HepG2 (cell line): ENCODE measurements around the gene SH3GL1. TPM values are rescaled to one million over a fixed set of nuclear protein-coding genes. Genes with fewer than 3 reads are reported as not detected.

ENCODE experiments used
- ATAC-seq: fragments of 200-7000 bp; cut with Tn5 transposase; 3 replicates; pipeline ENCODE4 v1.9.1; 2020; ENCODE audit warnings: mild to moderate bottlenecking, moderate library complexity
- BruUV-seq: library from RNA; stranded (reverse); fragments of 400-500 nt; replicated peaks from 2 replicates; lab custom pipeline; 2021; lab: Mats Ljungman, UMichigan
- CTCF ChIA-PET: fragments of 300-600 bp; formaldehyde crosslinking; extraction: SDS; loops from one replicate; lab custom pipeline; 2021; ENCODE audit warnings: low total read pairs, inconsistent platforms, low intra/inter-chr PET ratio; lab: Yijun Ruan, JAX
- POLR2A ChIA-PET: fragments of 350-600 bp; sonication (Branson Sonifier 250); formaldehyde crosslinking; loops from one replicate; lab custom pipeline; 2020; ENCODE audit warnings: antibody characterized with exemption, inconsistent platforms; lab: Yijun Ruan, JAX
- DNase-seq: peaks from one replicate; pipeline ENCODE4 v3.0.0-alpha.2; 2015; ENCODE audit warnings: low spot score
- FAIRE-seq: peaks from 3 replicates; lab custom pipeline; 2011; peaks lifted over from hg19 to GRCh38; lab: Jason Lieb, UNC
- H2AFZ ChIP-seq: one replicate; pipeline ENCODE4 v1.6.1; 2011; ENCODE audit warnings: low read length, inconsistent platforms
- H3K27ac ChIP-seq: fragments of 300-600 bp; 3 replicates; pipeline ENCODE4 v1.8.0; 2011; ENCODE audit warnings: mixed run types, mild to moderate bottlenecking, mixed read lengths, low read length, inconsistent platforms; ENCODE audit not compliant: insufficient read depth; ENCODE audit errors: extremely low read length
- H3K27me3 ChIP-seq, 2 experiments: fragments of 200-600 bp in 1 of 2; 2 replicates in 1 of 2; 3 replicates in 1 of 2; pipeline versions ENCODE4 v1.6.0 to v1.8.0; 2011; ENCODE audit warnings: low read length in 2 of 2, mild to moderate bottlenecking in 2 of 2, moderate library complexity in 2 of 2, inconsistent platforms in 1 of 2; ENCODE audit not compliant: insufficient read depth in 2 of 2, control insufficient read depth in 1 of 2
- H3K36me3 ChIP-seq, 2 experiments: fragments of 200-600 bp in 1 of 2; replicated peaks in 1 of 2; 2 replicates in 1 of 2; 3 replicates in 1 of 2; pipeline versions ENCODE4 v1.5.1 to v1.8.0; 2011; ENCODE audit warnings: low read length in 2 of 2, inconsistent platforms in 1 of 2; ENCODE audit not compliant: insufficient read depth in 2 of 2, control insufficient read depth in 1 of 2
- H3K4me1 ChIP-seq: 2 replicates; pipeline ENCODE4 v1.5.1; 2012; ENCODE audit warnings: low read length, inconsistent platforms; ENCODE audit not compliant: insufficient read depth
- H3K4me2 ChIP-seq: 2 replicates; pipeline ENCODE4 v1.6.0; 2011; ENCODE audit warnings: low read depth, low read length, inconsistent platforms
- H3K4me3 ChIP-seq, 3 experiments: fragments of 200-600 bp in 1 of 3; sonication (generic), shearing (Covaris generic) in 1 of 3; replicated peaks in 1 of 3; 2 replicates each; pipeline ENCODE4 v1.5.1; 2011 to 2016; ENCODE audit warnings: low read length in 3 of 3, inconsistent platforms in 2 of 3, low read depth in 2 of 3, mild to moderate bottlenecking in 2 of 3, control low read depth in 1 of 3, mixed read lengths in 1 of 3; ENCODE audit not compliant: insufficient read depth in 1 of 3
- H3K79me2 ChIP-seq: one replicate; pipeline ENCODE4 v1.6.1; 2011; ENCODE audit warnings: low read length, inconsistent platforms; ENCODE audit not compliant: insufficient read depth
- H3K9ac ChIP-seq: 2 replicates; pipeline ENCODE4 v1.6.0; 2011; ENCODE audit warnings: mild to moderate bottlenecking, low read depth, low read length, inconsistent platforms; ENCODE audit not compliant: insufficient read depth
- H3K9me3 ChIP-seq: 2 replicates; pipeline ENCODE4 v1.5.1; 2012; ENCODE audit warnings: mild to moderate bottlenecking, low read length
- H4K20me1 ChIP-seq: 2 replicates; pipeline ENCODE4 v1.6.0; 2011; ENCODE audit warnings: inconsistent platforms, mild to moderate bottlenecking, low read length, moderate library complexity; ENCODE audit not compliant: insufficient read depth
- AGO2 ChIP-seq: fragments of 200-400 bp; formaldehyde crosslinking; optimal IDR thresholded peaks from 2 replicates; pipeline ENCODE3; 2017; ENCODE audit warnings: mild to moderate bottlenecking, low read depth, low read length, moderate library complexity
- POLR2G ChIP-seq: fragments of 200-400 bp; formaldehyde crosslinking; IDR thresholded peaks from 2 replicates; pipeline ENCODE4 v1.6.1; 2018; ENCODE audit warnings: mild to moderate bottlenecking, low read depth, low read length, moderate library complexity
- RBFOX2 ChIP-seq: fragments of 200-400 bp; formaldehyde crosslinking; IDR thresholded peaks from 2 replicates; pipeline ENCODE4 v1.6.1; 2017; ENCODE audit warnings: low read depth, mild to moderate bottlenecking, low read length
- SAP130 ChIP-seq: IDR thresholded peaks from 2 replicates; pipeline ENCODE4 v1.6.1; 2016; ENCODE audit warnings: low read depth
- SMARCE1 ChIP-seq: fragments of 450-650 bp; IDR thresholded peaks from 2 replicates; pipeline ENCODE4 v1.6.1; 2017; ENCODE audit warnings: borderline replicate concordance
- ZNF367 ChIP-seq: sonication (generic); formaldehyde crosslinking; IDR thresholded peaks from 2 replicates; pipeline ENCODE4 v1.4.0; 2020; ENCODE audit warnings: missing genetic modification reagents, borderline replicate concordance
- ZNF563 ChIP-seq: sonication (generic); formaldehyde crosslinking; IDR thresholded peaks from 2 replicates; pipeline ENCODE4 v1.8.0; 2022; ENCODE audit warnings: mild to moderate bottlenecking, moderate library complexity, missing genetic modification reagents
- ZNF713 ChIP-seq: sonication (generic); formaldehyde crosslinking; IDR thresholded peaks from 2 replicates; pipeline ENCODE4 v1.4.0; 2020; ENCODE audit warnings: mild to moderate bottlenecking, missing genetic modification reagents
- whole genome bisulfite sequencing: methylation state at CpG from one replicate; pipeline ENCODE4 v1.1.6; 2017; ENCODE audit warnings: low lambda C conversion rate; 5-methylcytosine and 5-hydroxymethylcytosine counted together
- in situ Hi-C: cut with HindIII; loops from 2 replicates; pipeline ENCODE4 v1.10.0; 2017; ENCODE audit warnings: low pct_unique_long_range_greater_than_20kb; ENCODE audit not compliant: extremely low pct_ligation_motif_present
- intact Hi-C: fragments of 100-400 bp; cut with micrococcal nuclease; formaldehyde crosslinking; loops from one replicate; pipeline ENCODE4 v1.10.0; 2022; ENCODE audit not compliant: unreplicated experiment
- polyA plus RNA-seq, 8 experiments: library from polyadenylated mRNA; depleted of rRNA in 3 of 8; stranded (reverse) in 7 of 8; unstranded in 1 of 8; fragments of >200 nt; fragmentation: Illumina TruSeq in 4 of 8; extraction: Trizol in 4 of 8; gene quantifications; 2 replicates each; pipeline versions ENCODE4 v1.2.1 to v1.2.3, GENCODE V29; 2011 to 2016; ENCODE audit warnings: low read depth in 4 of 8, missing spikeins in 1 of 8, mixed read lengths in 1 of 8; ENCODE audit not compliant: insufficient read depth in 1 of 8
- total RNA-seq, 5 experiments: library from RNA; depleted of rRNA; stranded (reverse); fragments of >200 nt; fragmentation: Illumina TruSeq; extraction: Trizol; gene quantifications; 2 replicates each; pipeline ENCODE4 v1.2.3, GENCODE V29; 2016; ENCODE audit warnings: low read depth in 1 of 5
- TF ChIP-seq, protein P1 (sequence below): IDR thresholded peaks from 2 replicates; pipeline ENCODE4 v1.6.1; 2016; ENCODE audit warnings: low read depth, borderline replicate concordance
- TF ChIP-seq, protein P2 (sequence below): sonication (generic); formaldehyde crosslinking; IDR thresholded peaks from 2 replicates; pipeline ENCODE4 v1.4.0; 2020; ENCODE audit warnings: missing genetic modification reagents, mild to moderate bottlenecking, borderline replicate concordance

SH3GL1 gene
- total and polyA plus RNA-seq, 2 of the 13 experiments (the other 11 are each of a cell fraction or from before 2014, with no cell fraction given), result 33.0 to 45.1 TPM

DNA sequence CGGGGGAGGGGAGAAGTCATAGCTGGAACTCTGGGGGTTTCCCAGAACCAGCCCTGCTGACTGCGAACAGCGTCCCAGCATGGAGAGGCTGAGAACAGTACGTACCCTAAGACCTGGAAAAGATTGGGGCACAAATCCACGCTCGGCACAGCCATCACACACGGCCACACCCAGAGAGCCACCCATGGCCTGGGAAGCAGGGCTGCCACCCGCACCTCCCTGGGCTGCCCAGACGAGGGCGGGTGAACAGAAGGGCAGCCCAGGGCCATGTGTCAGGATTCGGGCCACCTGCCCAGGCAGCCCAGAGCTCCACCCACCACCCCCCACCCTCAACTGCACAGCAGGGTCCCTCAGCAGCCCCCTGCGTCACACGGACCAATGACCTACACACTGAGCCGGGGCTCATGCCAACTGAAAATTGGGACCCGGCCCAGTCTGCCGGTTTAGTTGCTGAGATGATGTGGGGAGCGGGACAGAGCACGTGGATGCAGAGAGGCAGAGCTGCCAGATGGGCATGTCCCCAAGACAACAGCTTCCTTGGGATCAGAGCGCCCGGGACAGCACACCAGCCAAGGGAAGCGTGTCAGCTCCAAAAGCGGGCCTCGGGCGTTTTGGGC is 48.8 kb upstream of the SH3GL1 start:
- ATAC-seq, result peak; percentile 15

More for the DNA sequence above, 48.8 kb upstream of the SH3GL1 start:
- 94% methylated on average over 21 of the region's 24 CpGs for WGBS
- Histone ChIP-seq H3K27me3 (no peaks in the 10 kb centered on the region), H3K4me1 (peaks cover 10% of the 10 kb centered on the region; the same call in 1 of the 2 replicates), H3K4me2 (no peak overlapping the region), H3K9me3 (no peaks in the 10 kb centered on the region), H3K9ac (no peak overlapping the region), H4K20me1 (no peaks in the 10 kb centered on the region), H3K79me2 (no peaks in the 10 kb centered on the region), H3K27ac (no peak overlapping the region), H2AFZ (no peak overlapping the region), H3K4me3 (no peak overlapping the region), H3K36me3 (peaks cover 24 to 54% of the 10 kb centered on the region in 2 experiments)
- ChIA-PET POLR2A (interaction anchor here (1.3 kb wide), 1 partner anchor 8 kb away, joined by 3 read pairs; the partner anchor contains the start of gene UBXN6), CTCF (no interaction called here)
- intact Hi-C loops (no loop called here), in situ Hi-C loops (no loop called here)
- BruUV-seq, result no TSS peak
- DNase-seq (no peak), FAIRE-seq (no peak)
- TF ChIP-seq RBFOX2 (peak; percentile 23; the same call in 1 of the 2 replicates), AGO2 (peak; percentile 81), SAP130 (no peak), ZNF367 (CRISPR knock-in tag) (no peak), ZNF713 (no peak), POLR2G (peak; percentile 45; the same call in 1 of the 2 replicates), ZNF563 (CRISPR knock-in tag) (no peak), SMARCE1 (no peak)
- TF ChIP-seq, protein P1, sequence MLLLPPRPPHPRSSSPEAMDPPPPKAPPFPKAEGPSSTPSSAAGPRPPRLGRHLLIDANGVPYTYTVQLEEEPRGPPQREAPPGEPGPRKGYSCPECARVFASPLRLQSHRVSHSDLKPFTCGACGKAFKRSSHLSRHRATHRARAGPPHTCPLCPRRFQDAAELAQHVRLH (CRISPR knock-in tag), result no peak
- TF ChIP-seq, protein P2, sequence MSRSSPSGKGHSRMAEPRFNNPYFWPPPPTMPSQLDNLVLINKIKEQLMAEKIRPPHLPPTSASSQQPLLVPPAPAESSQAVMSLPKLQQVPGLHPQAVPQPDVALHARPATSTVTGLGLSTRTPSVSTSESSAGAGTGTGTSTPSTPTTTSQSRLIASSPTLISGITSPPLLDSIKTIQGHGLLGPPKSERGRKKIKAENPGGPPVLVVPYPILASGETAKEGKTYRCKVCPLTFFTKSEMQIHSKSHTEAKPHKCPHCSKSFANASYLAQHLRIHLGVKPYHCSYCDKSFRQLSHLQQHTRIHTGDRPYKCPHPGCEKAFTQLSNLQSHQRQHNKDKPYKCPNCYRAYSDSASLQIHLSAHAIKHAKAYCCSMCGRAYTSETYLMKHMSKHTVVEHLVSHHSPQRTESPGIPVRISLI (CRISPR knock-in tag), result no peak
